ENCODE data around the gene DHX8. TPM values are rescaled to one million over a fixed set of nuclear protein-coding genes. Genes with fewer than 3 reads are reported as not detected.

The DHX8 gene
- total and polyA plus RNA-seq, 10 donors: 20.4 to 63.3 (median 44.7) TPM

DNA sequence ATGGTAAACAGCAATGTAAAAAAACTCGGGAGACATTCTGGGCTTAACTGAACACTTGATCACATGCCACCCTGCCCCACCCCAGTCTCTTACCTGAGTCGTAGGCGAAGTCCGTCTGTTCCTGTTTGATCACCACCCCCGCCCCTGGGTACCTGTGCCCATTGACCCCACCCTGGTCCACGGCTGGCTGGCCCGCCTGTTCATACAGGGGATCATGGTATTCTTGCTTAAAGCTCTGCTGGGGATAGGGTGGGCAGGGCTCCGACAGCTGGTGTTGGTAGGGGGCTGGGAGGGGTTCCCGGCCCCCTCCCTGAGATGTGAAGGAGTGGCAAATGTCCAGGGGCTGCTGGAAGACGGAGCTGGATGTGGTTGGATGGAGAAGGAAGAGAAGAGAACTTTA is 48.8 kb downstream of the DHX8 start:
- WGBS, 5 donors: 88 to 95% (median 92%) methylated on average over 10 of the region's 10 CpGs
- Histone ChIP-seq H3K4me1 (peaks cover 8 to 42% (median 29%) of the 10 kb centered on the region in 6 donors), H3K36me3 (peaks cover 0 to 14% (median 2%) of the 10 kb centered on the region in 6 donors), H3K27me3 (replicated peaks in 1 of 7) (no peaks in the 10 kb centered on the region), H3K4me3 (no peak overlapping the region), H3K9me3 (no peaks in the 10 kb centered on the region), H3K27ac (no peak overlapping the region)
- TF ChIP-seq POLR2A (IDR thresholded peaks at IDR 0.05) (no peak), POLR2AphosphoS5 (IDR thresholded peaks at IDR 0.05) (no peak)
- TF ChIP-seq, protein P1, sequence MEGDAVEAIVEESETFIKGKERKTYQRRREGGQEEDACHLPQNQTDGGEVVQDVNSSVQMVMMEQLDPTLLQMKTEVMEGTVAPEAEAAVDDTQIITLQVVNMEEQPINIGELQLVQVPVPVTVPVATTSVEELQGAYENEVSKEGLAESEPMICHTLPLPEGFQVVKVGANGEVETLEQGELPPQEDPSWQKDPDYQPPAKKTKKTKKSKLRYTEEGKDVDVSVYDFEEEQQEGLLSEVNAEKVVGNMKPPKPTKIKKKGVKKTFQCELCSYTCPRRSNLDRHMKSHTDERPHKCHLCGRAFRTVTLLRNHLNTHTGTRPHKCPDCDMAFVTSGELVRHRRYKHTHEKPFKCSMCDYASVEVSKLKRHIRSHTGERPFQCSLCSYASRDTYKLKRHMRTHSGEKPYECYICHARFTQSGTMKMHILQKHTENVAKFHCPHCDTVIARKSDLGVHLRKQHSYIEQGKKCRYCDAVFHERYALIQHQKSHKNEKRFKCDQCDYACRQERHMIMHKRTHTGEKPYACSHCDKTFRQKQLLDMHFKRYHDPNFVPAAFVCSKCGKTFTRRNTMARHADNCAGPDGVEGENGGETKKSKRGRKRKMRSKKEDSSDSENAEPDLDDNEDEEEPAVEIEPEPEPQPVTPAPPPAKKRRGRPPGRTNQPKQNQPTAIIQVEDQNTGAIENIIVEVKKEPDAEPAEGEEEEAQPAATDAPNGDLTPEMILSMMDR (IDR thresholded peaks at IDR 0.05 in 8 of 11, conservative IDR thresholded peaks at IDR 0.05 in 3 of 11): no peak
- peak; percentile 50 for DNase-seq
- intact Hi-C loops (cut with DNase I; ENCODE audit: low total_unique reads): no loop called here

DNA sequence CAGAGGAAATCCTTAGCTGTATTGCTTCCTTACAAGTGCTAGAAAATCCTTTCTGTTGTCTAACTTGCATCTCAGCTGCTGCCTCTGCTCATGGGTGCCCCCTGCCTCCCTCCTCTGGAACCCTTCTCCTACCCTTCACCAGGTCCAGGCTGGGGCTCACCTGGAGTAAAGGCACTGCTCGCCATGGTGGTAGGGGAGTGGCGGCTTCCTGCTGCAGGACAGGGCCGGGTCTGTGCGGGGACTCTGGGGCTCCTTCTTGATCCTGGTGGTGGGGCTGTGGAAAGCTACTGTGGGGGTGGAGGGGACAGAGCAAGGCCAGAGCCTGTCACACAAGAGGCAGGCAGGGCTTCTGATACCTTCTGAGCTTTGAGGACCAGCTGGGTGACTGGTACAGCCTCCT is 49.9 kb downstream of the DHX8 start:
- no peak for TF ChIP-seq POLR2AphosphoS5 (IDR thresholded peaks at IDR 0.05)
- TF ChIP-seq, protein P1 (IDR thresholded peaks at IDR 0.05 in 8 of 11, conservative IDR thresholded peaks at IDR 0.05 in 3 of 11): no peak
- no peak for TF ChIP-seq POLR2A (IDR thresholded peaks at IDR 0.05)
- H3K27me3 ChIP-seq (replicated peaks in 1 of 7): no peaks in the 10 kb centered on the region
- no peak overlapping the region for H3K4me3 ChIP-seq
- 87 to 95% (median 92%) methylated on average over 3 to 4 of the region's 4 CpGs for whole genome bisulfite sequencing, 5 donors
- H3K27ac ChIP-seq: no peak overlapping the region
- intact Hi-C loops (cut with DNase I; ENCODE audit: low total_unique reads): no loop called here
- peaks cover 8 to 36% (median 25%) of the 10 kb centered on the region in 6 donors for H3K4me1 ChIP-seq
- H3K9me3 ChIP-seq: no peaks in the 10 kb centered on the region
- H3K36me3 ChIP-seq: peaks cover 0 to 3% (median 0%) of the 10 kb centered on the region in 6 donors
- DNase-seq: no peak

DNA sequence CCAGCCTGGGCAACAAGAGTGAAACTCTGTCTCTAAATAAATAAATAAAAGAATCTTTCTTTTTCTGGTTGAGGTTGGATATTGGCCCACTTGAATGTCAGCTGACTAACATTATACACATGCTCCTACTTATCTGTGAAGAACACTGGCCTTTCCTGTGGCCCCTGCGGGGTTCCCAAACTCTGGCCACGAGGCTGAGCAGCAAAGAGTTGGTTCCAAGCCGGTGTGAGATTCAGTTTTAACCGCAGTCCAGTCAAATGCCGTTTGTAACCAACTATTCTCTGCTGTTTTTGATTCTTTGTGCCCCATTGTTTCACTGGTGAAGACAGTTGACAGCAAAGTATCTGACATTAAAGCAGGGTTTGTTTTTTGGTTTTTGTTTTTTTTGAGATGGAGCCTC is 51.1 kb downstream of the DHX8 start:
- TF ChIP-seq POLR2A (IDR thresholded peaks at IDR 0.05): no peak
- TF ChIP-seq, protein P1 (IDR thresholded peaks at IDR 0.05 in 8 of 11, conservative IDR thresholded peaks at IDR 0.05 in 3 of 11): no peak
- TF ChIP-seq POLR2AphosphoS5 (IDR thresholded peaks at IDR 0.05): no peak
- H3K9me3 ChIP-seq: no peaks in the 10 kb centered on the region
- no peak overlapping the region for H3K27ac ChIP-seq
- H3K27me3 ChIP-seq (replicated peaks in 1 of 7): no peaks in the 10 kb centered on the region
- DNase-seq: peak; percentile 1
- H3K36me3 ChIP-seq: no peaks in the 10 kb centered on the region
- H3K4me3 ChIP-seq: no peak overlapping the region
- intact Hi-C loops (cut with DNase I; ENCODE audit: low total_unique reads): no loop called here
- 92 to 98% (median 93%) methylated on average over 5 of the region's 5 CpGs for WGBS, 5 donors
- H3K4me1 ChIP-seq: peaks cover 8 to 24% (median 16%) of the 10 kb centered on the region in 6 donors

DNA sequence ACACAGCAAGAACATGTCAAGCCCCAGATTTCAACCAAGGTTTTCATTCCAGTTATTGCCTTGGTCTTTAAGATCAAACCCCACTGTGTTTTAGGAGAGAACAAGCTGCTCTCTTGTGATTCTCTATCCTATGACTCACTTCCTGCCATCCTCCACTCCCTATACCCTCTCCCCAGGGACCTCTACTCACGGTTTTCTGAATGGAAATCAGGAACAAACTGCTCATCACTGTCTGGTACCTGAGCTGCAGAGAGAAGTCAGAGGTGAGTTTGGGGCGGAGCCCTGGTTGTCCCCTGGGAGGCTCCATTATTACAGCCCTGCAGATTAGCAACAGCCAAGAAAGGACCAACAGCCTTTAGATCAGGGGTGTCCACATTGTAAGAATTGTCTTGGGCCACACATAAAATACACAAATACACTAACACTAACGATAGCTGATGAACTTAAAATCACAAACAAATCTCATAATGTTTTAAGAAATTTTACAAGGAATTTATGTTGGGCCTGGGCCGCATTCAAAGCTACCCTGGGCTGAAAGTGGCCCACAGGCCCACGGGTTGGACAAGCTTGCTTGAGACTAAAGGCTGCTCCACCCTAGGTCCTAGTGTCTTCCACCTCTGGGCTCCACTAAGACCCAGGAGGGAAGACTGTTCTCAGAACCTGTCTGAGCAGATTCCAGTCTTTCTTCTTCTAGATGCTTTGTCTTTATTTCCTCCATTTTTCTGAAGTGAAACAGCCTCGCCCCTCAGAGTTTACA is 52.6 kb downstream of the DHX8 start:
- intact Hi-C loops (cut with DNase I; ENCODE audit: low total_unique reads): no loop called here

More for the DNA sequence above, 52.6 kb downstream of the DHX8 start:
- no peak overlapping the region for H3K27ac ChIP-seq
- H3K9me3 ChIP-seq: no peaks in the 10 kb centered on the region
- DNase-seq: peak; percentile 22
- no peaks in the 10 kb centered on the region for H3K36me3 ChIP-seq
- no peak overlapping the region for H3K4me3 ChIP-seq
- H3K27me3 ChIP-seq (replicated peaks in 1 of 7): no peaks in the 10 kb centered on the region
- 77 to 80% (median 78%) methylated on average over 6 of the region's 6 CpGs for WGBS, 5 donors
- TF ChIP-seq POLR2AphosphoS5 (IDR thresholded peaks at IDR 0.05) (no peak), POLR2A (IDR thresholded peaks at IDR 0.05) (no peak)
- TF ChIP-seq, protein P1 (IDR thresholded peaks at IDR 0.05 in 8 of 11, conservative IDR thresholded peaks at IDR 0.05 in 3 of 11): no peak
- peaks cover 0 to 9% (median 3%) of the 10 kb centered on the region in 6 donors for H3K4me1 ChIP-seq

Data from spleen (tissue), 11 donors.